B cell (primary cell): ENCODE data around the gene GALNT17. TPM values are rescaled to one million over a fixed set of nuclear protein-coding genes. Genes with fewer than 3 reads are reported as not detected.

ENCODE experiments used
- ATAC-seq: fragments of 200-7000 bp; cut with Tn5 transposase; one replicate; pipeline ENCODE4 v1.10.0; 2021; ENCODE audit warnings: low read depth, mild to moderate bottlenecking, moderate number of reproducible peaks, moderate library complexity
- CTCF ChIA-PET: fragments of 350-600 bp; sonication (Branson Sonifier 250); formaldehyde crosslinking; loops from one replicate; lab custom pipeline; 2021; ENCODE audit warnings: antibody characterized with exemption, inconsistent platforms; lab: Charles Lee
- POLR2A ChIA-PET: fragments of 350-600 bp; sonication (Branson Sonifier 250); formaldehyde crosslinking; loops from one replicate; lab custom pipeline; 2021; ENCODE audit warnings: antibody characterized with exemption; lab: Charles Lee
- DNase-seq: peaks from one replicate; pipeline ENCODE4 v3.0.0; 2013
- H2AFZ ChIP-seq: 2 replicates; pipeline ENCODE4 v1.6.1; 2012; ENCODE audit warnings: mild to moderate bottlenecking, low read depth, low read length; ENCODE audit not compliant: insufficient read depth, poor library complexity, severe bottlenecking
- H3K27ac ChIP-seq, 2 donors: 1 replicate in 1 of 2; 2 replicates in 1 of 2; pipeline ENCODE4 v1.5.1; 2012 to 2013; ENCODE audit warnings: low read length in 2 of 2, mild to moderate bottlenecking in 2 of 2, moderate library complexity in 1 of 2
- H3K27me3 ChIP-seq, 4 experiments: fragments of 200-600 bp in 1 of 4; sonication (generic) in 1 of 4; replicated peaks in 1 of 4; 1 replicate in 2 of 4; 2 replicates in 2 of 4; pipeline versions ENCODE4 v1.6.1 to v1.7.0; 2013 to 2016; ENCODE audit warnings: low read length in 3 of 4, mild to moderate bottlenecking in 2 of 4, mixed read lengths in 1 of 4, moderate library complexity in 1 of 4; ENCODE audit not compliant: insufficient read depth in 4 of 4, control insufficient read depth in 3 of 4; ENCODE audit errors: control extremely low read depth in 1 of 4
- H3K36me3 ChIP-seq, 2 experiments: replicated peaks in 1 of 2; 1 replicate in 1 of 2; 2 replicates in 1 of 2; pipeline versions ENCODE4 v1.6.1 to v1.7.1; 2013; ENCODE audit warnings: low read length in 1 of 2; ENCODE audit not compliant: insufficient read depth in 2 of 2, control insufficient read depth in 1 of 2; ENCODE audit errors: control extremely low read depth in 1 of 2, extremely low read depth in 1 of 2
- H3K4me1 ChIP-seq, 2 donors: fragments of 200-600 bp in 1 of 2; sonication (generic) in 1 of 2; 1 replicate in 1 of 2; 2 replicates in 1 of 2; pipeline versions ENCODE4 v1.5.1 to v1.6.1; 2013 to 2017; ENCODE audit warnings: low read length in 2 of 2; ENCODE audit not compliant: control insufficient read depth in 2 of 2, insufficient read depth in 2 of 2
- H3K4me2 ChIP-seq: replicated peaks from 2 replicates; pipeline ENCODE3; 2012; ENCODE audit warnings: mild to moderate bottlenecking, low read depth, low read length; ENCODE audit not compliant: poor library complexity, severe bottlenecking
- H3K4me3 ChIP-seq, 5 experiments: fragments of 200-600 bp in 1 of 5; sonication (generic) in 1 of 5; 1 replicate in 3 of 5; 2 replicates in 2 of 5; pipeline versions ENCODE4 v1.5.1 to v1.7.0; 2011 to 2016; ENCODE audit warnings: low read length in 4 of 5, mild to moderate bottlenecking in 4 of 5, low read depth in 2 of 5, control low read depth in 1 of 5, moderate library complexity in 1 of 5; ENCODE audit not compliant: insufficient read depth in 1 of 5; ENCODE audit errors: control extremely low read depth in 1 of 5, extremely low read depth in 1 of 5
- H3K79me2 ChIP-seq: fragments of 200-600 bp; sonication (generic); one replicate; pipeline ENCODE4 v1.6.0; 2016; ENCODE audit warnings: low read length; ENCODE audit not compliant: control insufficient read depth, insufficient read depth
- H3K9ac ChIP-seq: fragments of 200-600 bp; sonication (generic); 2 replicates; pipeline ENCODE4 v1.6.1; 2017; ENCODE audit warnings: mild to moderate bottlenecking, low read length, moderate library complexity
- H3K9me3 ChIP-seq, 3 donors: one replicate each; pipeline versions ENCODE4 v1.6.1 to v1.7.1; 2013; ENCODE audit warnings: low read length in 2 of 3; ENCODE audit not compliant: control insufficient read depth in 2 of 3, insufficient read depth in 1 of 3; ENCODE audit errors: control extremely low read depth in 1 of 3
- H4K20me1 ChIP-seq: 2 replicates; pipeline ENCODE4 v1.6.0; 2012; ENCODE audit warnings: mild to moderate bottlenecking, low read length; ENCODE audit not compliant: insufficient read depth, control insufficient read depth, poor library complexity, severe bottlenecking
- H3K27ac Mint-ChIP-seq: one replicate; pipeline ENCODE4 v1.8.0; 2021; ENCODE audit warnings: mixed read lengths
- H3K27me3 Mint-ChIP-seq: one replicate; pipeline ENCODE4 v1.8.0; 2021; ENCODE audit warnings: mixed read lengths
- H3K4me1 Mint-ChIP-seq: one replicate; pipeline ENCODE4 v1.8.0; 2021; ENCODE audit warnings: mixed read lengths
- H3K4me3 Mint-ChIP-seq: one replicate; pipeline ENCODE4 v1.8.0; 2021; ENCODE audit warnings: mixed read lengths
- H3K9me3 Mint-ChIP-seq: one replicate; pipeline ENCODE4 v1.8.0; 2022; ENCODE audit warnings: mixed read lengths; ENCODE audit not compliant: insufficient read depth
- CTCF ChIP-seq: fragments of 200-600 bp; IDR thresholded peaks from one replicate; pipeline ENCODE4 v1.8.0; 2022; ENCODE audit warnings: antibody characterized with exemption, mild to moderate bottlenecking
- EZH2 ChIP-seq: IDR thresholded peaks from 2 replicates; pipeline ENCODE4 v1.6.1; 2012; ENCODE audit warnings: borderline replicate concordance, low read depth, mild to moderate bottlenecking, moderate library complexity, low read length; ENCODE audit not compliant: insufficient read depth, poor library complexity, severe bottlenecking
- WGBS: methylation state at CpG from one replicate; pipeline ENCODE4 v1.1.5; 2013; ENCODE audit warnings: missing lambda C conversion rate; ENCODE audit not compliant: insufficient coverage; 5-methylcytosine and 5-hydroxymethylcytosine counted together
- intact Hi-C: fragments of 100-400 bp; cut with micrococcal nuclease; formaldehyde crosslinking; loops from one replicate; pipeline ENCODE4 v1.10.0; 2022
- polyA plus RNA-seq: library from polyadenylated mRNA; depleted of rRNA; stranded (reverse); fragments of >200 nt; gene quantifications from 2 replicates; pipeline ENCODE4 v1.2.3, GENCODE V29; 2012
- total RNA-seq, 2 donors: library from RNA; stranded (reverse); fragments of 120-200 nt in 1 of 2; gene quantifications; 1 replicate in 1 of 2; 2 replicates in 1 of 2; pipeline versions ENCODE4 v1.2.3 to v1.2.4, GENCODE V29; 2013 to 2022

GALNT17 gene
- total and polyA plus RNA-seq, 2 donors (not counting 1 experiment from before 2014, with no cell fraction given): not detected

GRCh38 chr7:71507680-71508602 is 376.0 kb downstream of the GALNT17 start:
- 88% methylated on average over 9 of the region's 14 CpGs for WGBS
- intact Hi-C loops: no loop called here
- no peak for ATAC-seq
- Mint-ChIP-seq H3K4me1 (no peaks in the 10 kb centered on the region), H3K27ac (no peak overlapping the region), H3K9me3 (peaks cover 2% of the 10 kb centered on the region), H3K27me3 (no peaks in the 10 kb centered on the region), H3K4me3 (no peak overlapping the region)
- Histone ChIP-seq H3K27ac (no peak overlapping the region), H3K27me3 (no peaks in the 10 kb centered on the region), H3K9ac (no peak overlapping the region), H3K79me2 (no peaks in the 10 kb centered on the region), H3K4me1 (no peaks in the 10 kb centered on the region), H3K9me3 (peaks cover 0 to 22% (median 2%) of the 10 kb centered on the region in 3 donors), H4K20me1 (no peaks in the 10 kb centered on the region), H3K4me2 (no peak overlapping the region), H2AFZ (no peak overlapping the region), H3K4me3 (no peak overlapping the region), H3K36me3 (no peaks in the 10 kb centered on the region)
- TF ChIP-seq CTCF: no peak
- TF ChIP-seq EZH2: no peak
- ChIA-PET POLR2A (no interaction called here), CTCF (no interaction called here)
- DNase-seq: no peak

- Mint-ChIP-seq H3K9me3 (peaks cover 2% of the 10 kb centered on the region), H3K27me3 (no peaks in the 10 kb centered on the region), H3K4me3 (no peak overlapping the region), H3K27ac (no peak overlapping the region), H3K4me1 (no peaks in the 10 kb centered on the region)
- Histone ChIP-seq H3K9ac (no peak overlapping the region), H4K20me1 (no peaks in the 10 kb centered on the region), H3K36me3 (no peaks in the 10 kb centered on the region), H3K4me3 (no peak overlapping the region), H3K4me1 (no peaks in the 10 kb centered on the region), H3K79me2 (no peaks in the 10 kb centered on the region), H3K4me2 (no peak overlapping the region), H2AFZ (no peak overlapping the region), H3K27me3 (no peaks in the 10 kb centered on the region), H3K27ac (no peak overlapping the region), H3K9me3 (peaks cover 0 to 28% (median 0%) of the 10 kb centered on the region in 3 donors)
- intact Hi-C loops: no loop called here
- DNase-seq: no peak
- CTCF ChIA-PET: no interaction called here
- POLR2A ChIA-PET: no interaction called here
- no peak for ATAC-seq
- WGBS: 100% methylated on average over 1 of the region's 1 CpG
- TF ChIP-seq EZH2: no peak
- no peak for TF ChIP-seq CTCF
Measured at GRCh38 chr7:71509381-71509780, 377.4 kb downstream of the GALNT17 start.
